SHP77 treated with DMSO at 0.1 percent for 48 hours (cell line): ENCODE data around the gene TRABD2A.
"Not testable (repeated sequence)": the region's sequence is repeated elsewhere in the genome, so short reads cannot be mapped to it uniquely, and the experiment has no call there.

Source experiments
- DNase-seq: peaks from one replicate; lab custom pipeline; 2025; lab: John Stamatoyannopoulos, UW

The TRABD2A gene

GRCh38 chr2:84879584-84880394 lies 1.1 kb downstream of the TRABD2A start:
- no peak for DNase-seq

GRCh38 chr2:84878896-84879583 lies 1.8 kb downstream of the TRABD2A start:
- no peak for DNase-seq

- DNase-seq: no peak
These were observed 2.4 kb downstream of the TRABD2A start for GRCh38 chr2:84878459-84878858.

- DNase-seq: no peak
These were observed 4.5 kb downstream of the TRABD2A start for GRCh38 chr2:84876369-84876768.

- not testable (repeated sequence) for DNase-seq
These were observed 5.3 kb downstream of the TRABD2A start for GRCh38 chr2:84875619-84876018.

- DNase-seq: no peak
These were observed 5.7 kb downstream of the TRABD2A start for GRCh38 chr2:84875213-84875560.

GRCh38 chr2:84874381-84875212 lies 6.3 kb downstream of the TRABD2A start:
- no peak for DNase-seq

- DNase-seq: no peak
These were observed 7.5 kb downstream of the TRABD2A start for GRCh38 chr2:84873350-84873749.

- DNase-seq: not testable (repeated sequence)
These were observed 8.2 kb downstream of the TRABD2A start for GRCh38 chr2:84872691-84873090.

GRCh38 chr2:84870306-84870705 lies 10.6 kb downstream of the TRABD2A start:
- no peak for DNase-seq

- DNase-seq: not testable (repeated sequence)
These were observed 12.6 kb downstream of the TRABD2A start for GRCh38 chr2:84868327-84868726.

GRCh38 chr2:84866122-84866521 lies 14.8 kb downstream of the TRABD2A start:
- DNase-seq: no peak

GRCh38 chr2:84865181-84865783 lies 15.6 kb downstream of the TRABD2A start:
- DNase-seq: no peak

GRCh38 chr2:84862006-84862405 lies 18.9 kb downstream of the TRABD2A start:
- no peak for DNase-seq

GRCh38 chr2:84861539-84861938 lies 19.3 kb downstream of the TRABD2A start:
- DNase-seq: no peak

GRCh38 chr2:84858937-84859336 lies 21.9 kb downstream of the TRABD2A start:
- no peak for DNase-seq

GRCh38 chr2:84858123-84858522 lies 22.8 kb downstream of the TRABD2A start:
- no peak for DNase-seq

GRCh38 chr2:84857566-84857965 lies 23.3 kb downstream of the TRABD2A start:
- DNase-seq: no peak

GRCh38 chr2:84856787-84857186 lies 24.1 kb downstream of the TRABD2A start:
- no peak for DNase-seq

- DNase-seq: no peak
These were observed 25.2 kb downstream of the TRABD2A start for GRCh38 chr2:84855731-84856130.

- no peak for DNase-seq
These were observed 26.0 kb downstream of the TRABD2A start for GRCh38 chr2:84854850-84855249.

GRCh38 chr2:84851876-84852275 lies 29.0 kb downstream of the TRABD2A start:
- DNase-seq: no peak
